Gastrocnemius medialis (tissue), 4 donors: Measurements from ENCODE around the gene PRKCE. TPM values are rescaled to one million over a fixed set of nuclear protein-coding genes. Genes with fewer than 3 reads are reported as not detected.

Experiments
- ATAC-seq, 2 donors: fragments of 150-250 bp; one replicate each; pipeline ENCODE4 v1.9.1; 2016
- DNase-seq, 2 donors: peaks; one replicate each; pipeline ENCODE4 v3.0.0-alpha.2; 2019
- H3K27ac ChIP-seq, 4 donors: fragments of 200-600 bp; sonication (generic); 1 replicate in 1 of 4; 2 replicates in 3 of 4; pipeline ENCODE4 v1.5.1; 2016 to 2018; ENCODE audit warnings: mild to moderate bottlenecking in 2 of 4, moderate library complexity in 1 of 4
- H3K27me3 ChIP-seq, 3 donors: fragments of 200-600 bp; sonication (generic) in 2 of 3; 1 replicate in 1 of 3; 2 replicates in 2 of 3; pipeline versions ENCODE4 v1.5.1 to v1.6.0; 2016 to 2019; ENCODE audit warnings: mild to moderate bottlenecking in 1 of 3, moderate library complexity in 1 of 3
- H3K36me3 ChIP-seq, 2 donors: fragments of 200-600 bp; sonication (generic) in 1 of 2; one replicate each; pipeline ENCODE4 v1.5.1; 2017 to 2018
- H3K4me1 ChIP-seq, 2 donors: fragments of 200-600 bp; sonication (generic) in 1 of 2; one replicate each; pipeline ENCODE4 v1.5.1; 2016 to 2017; ENCODE audit warnings: mild to moderate bottlenecking in 2 of 2
- H3K4me3 ChIP-seq, 4 donors: fragments of 200-600 bp; sonication (generic) in 3 of 4; 1 replicate in 1 of 4; 2 replicates in 3 of 4; pipeline ENCODE4 v1.5.1; 2016 to 2019; ENCODE audit warnings: mild to moderate bottlenecking in 2 of 4
- H3K9me3 ChIP-seq, 3 donors: fragments of 200-600 bp; sonication (generic) in 2 of 3; 1 replicate in 1 of 3; 2 replicates in 2 of 3; pipeline ENCODE4 v1.5.1; 2016 to 2019
- CTCF ChIP-seq, 5 experiments: fragments of 450-650 bp in 3 of 5; fragments of 200-600 bp in 2 of 5; sonication (generic) in 2 of 5; IDR thresholded peaks in 4 of 5; conservative IDR thresholded peaks in 1 of 5; 1 replicate in 4 of 5; 2 replicates in 1 of 5; pipeline ENCODE4 v1.5.1; 2016 to 2019; ENCODE audit warnings: antibody characterized with exemption in 5 of 5, mild to moderate bottlenecking in 3 of 5, moderate library complexity in 3 of 5
- POLR2A ChIP-seq, 2 donors: fragments of 450-650 bp; IDR thresholded peaks; one replicate each; pipeline ENCODE4 v1.6.1; 2017; ENCODE audit warnings: antibody characterized with exemption in 2 of 2, mild to moderate bottlenecking in 2 of 2, moderate library complexity in 2 of 2
- in situ Hi-C, 4 donors: fragments of 200-750 bp; cut with MboI; loops; one replicate each; pipeline versions ENCODE4 v1.15.0 to v1.8.0; 2017; ENCODE audit warnings: low sequenced_read_pairs in 4 of 4
- intact Hi-C: fragments of 100-400 bp; cut with DNase I; formaldehyde crosslinking; loops from one replicate; pipeline ENCODE4 v1.15.1; 2023; ENCODE audit warnings: low total_unique reads
- total RNA-seq, 4 donors: library from RNA; depleted of rRNA; stranded (reverse); fragments of >200 nt; gene quantifications; one replicate each; pipeline versions ENCODE4 v1.1.0 to v1.2.3, GENCODE V29; 2016

The PRKCE gene
- total RNA-seq, 4 donors from 2014 or later, result 5.8 to 28.9 (median 11.8) TPM

GRCh38 chr2:46039543-46040303 lies 388.2 kb downstream of the PRKCE start:
- H3K36me3 ChIP-seq, result no peaks in the 10 kb centered on the region
- ATAC-seq (peak in 1 of 2 donors; percentile 23), DNase-seq (no peak)
- no peak for TF ChIP-seq POLR2A (IDR thresholded peaks at IDR 0.05)
- TF ChIP-seq CTCF (IDR thresholded peaks at IDR 0.05 in 4 of 5, conservative IDR thresholded peaks at IDR 0.05 in 1 of 5), result no peak
- peaks cover 4 to 34% of the 10 kb centered on the region in 2 donors for H3K4me1 ChIP-seq
- no peaks in the 10 kb centered on the region for H3K27me3 ChIP-seq
- in situ Hi-C loops (no loop called here), intact Hi-C loops (no loop called here)
- peak overlapping the region; percentile 3 to 63 (median 36) for H3K27ac ChIP-seq
- no peaks in the 10 kb centered on the region for H3K9me3 ChIP-seq
- no peak overlapping the region for H3K4me3 ChIP-seq

DNA sequence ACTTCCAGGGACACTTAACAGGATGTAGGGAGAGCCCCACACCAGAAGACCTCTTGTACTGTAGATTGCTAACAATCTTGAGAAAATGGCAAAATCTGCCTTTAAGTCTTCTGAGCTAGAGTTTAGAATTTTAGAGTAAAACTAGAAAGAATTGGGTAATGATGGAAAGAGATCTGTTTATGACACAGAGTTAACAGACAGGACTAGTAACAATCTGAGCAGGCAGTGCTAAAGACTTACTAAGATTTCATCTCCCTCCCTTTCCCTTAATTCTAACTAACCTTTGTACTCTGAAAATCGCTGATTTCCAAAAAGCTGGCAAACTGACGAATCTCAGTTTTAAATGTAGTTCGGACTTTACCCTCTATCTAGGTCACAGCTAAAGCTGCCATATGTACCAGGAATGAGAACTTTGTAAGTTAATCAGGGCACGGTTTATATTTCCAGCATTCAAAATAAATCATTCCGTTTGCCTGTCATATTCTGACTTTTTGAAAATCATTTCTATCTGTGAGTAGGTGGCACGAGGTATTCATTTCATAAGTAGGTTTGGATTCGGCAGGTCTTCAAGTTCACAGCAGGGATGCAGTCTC lies 389.2 kb downstream of the PRKCE start:
- H3K27ac ChIP-seq, result no peak overlapping the region
- in situ Hi-C loops, result no loop called here

DNA sequence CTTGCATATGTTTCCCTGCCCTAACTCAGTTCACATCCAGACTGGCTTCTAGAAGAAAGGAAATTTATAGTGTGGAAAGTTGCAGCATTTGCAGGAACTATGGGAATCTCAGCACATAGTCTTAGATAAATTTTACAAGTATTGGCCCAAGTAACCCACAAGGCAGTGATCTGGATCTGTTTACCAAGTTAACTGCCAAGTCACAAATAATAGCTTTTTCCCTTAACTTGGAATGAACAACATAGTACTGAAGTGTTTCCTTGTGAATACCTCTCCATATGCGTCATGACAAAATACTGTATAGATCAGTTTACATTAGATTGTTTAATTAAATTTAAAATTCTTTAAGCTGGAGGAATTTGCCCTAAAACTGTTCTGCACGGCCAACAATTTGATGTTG lies 390.0 kb downstream of the PRKCE start:
- Histone ChIP-seq H3K4me1 (peaks cover 4 to 37% of the 10 kb centered on the region in 2 donors), H3K36me3 (no peaks in the 10 kb centered on the region), H3K4me3 (no peak overlapping the region), H3K9me3 (no peaks in the 10 kb centered on the region), H3K27ac (no peak overlapping the region), H3K27me3 (no peaks in the 10 kb centered on the region)
- DNase-seq, result no peak
- intact Hi-C loops, result no loop called here
- in situ Hi-C loops, result no loop called here
- TF ChIP-seq POLR2A (IDR thresholded peaks at IDR 0.05) (no peak), CTCF (IDR thresholded peaks at IDR 0.05 in 4 of 5, conservative IDR thresholded peaks at IDR 0.05 in 1 of 5) (no peak)
- no peak for ATAC-seq

More for the DNA sequence above, 389.2 kb downstream of the PRKCE start:
- TF ChIP-seq CTCF (IDR thresholded peaks at IDR 0.05 in 4 of 5, conservative IDR thresholded peaks at IDR 0.05 in 1 of 5), result no peak
- no peak for TF ChIP-seq POLR2A (IDR thresholded peaks at IDR 0.05)
- Histone ChIP-seq H3K27me3 (no peaks in the 10 kb centered on the region), H3K9me3 (no peaks in the 10 kb centered on the region), H3K4me1 (peaks cover 4 to 34% of the 10 kb centered on the region in 2 donors), H3K4me3 (no peak overlapping the region), H3K36me3 (no peaks in the 10 kb centered on the region)
- ATAC-seq, result no peak
- intact Hi-C loops, result no loop called here
- DNase-seq, result no peak

- H3K27me3 ChIP-seq, result no peaks in the 10 kb centered on the region
- in situ Hi-C loops, result no loop called here
Observed at GRCh38 chr2:46042207-46042637, 390.7 kb downstream of the PRKCE start.

More at GRCh38 chr2:46042207-46042637, 390.7 kb downstream of the PRKCE start:
- intact Hi-C loops, result no loop called here
- no peak for TF ChIP-seq CTCF (IDR thresholded peaks at IDR 0.05 in 4 of 5, conservative IDR thresholded peaks at IDR 0.05 in 1 of 5)
- TF ChIP-seq POLR2A (IDR thresholded peaks at IDR 0.05), result no peak
- H3K9me3 ChIP-seq, result no peaks in the 10 kb centered on the region
- no peak for DNase-seq
- H3K27ac ChIP-seq, result no peak overlapping the region
- H3K4me1 ChIP-seq, result peaks cover 6 to 45% of the 10 kb centered on the region in 2 donors
- no peaks in the 10 kb centered on the region for H3K36me3 ChIP-seq
- H3K4me3 ChIP-seq, result no peak overlapping the region
- no peak for ATAC-seq
